ENCODE measurements around the gene TBRG4.
A peak's percentile ranks its signal among the peaks of the same experiment; 100 is the strongest.

TBRG4 gene

GRCh38 chr7:45089341-45089891, 22.1 kb downstream of the TBRG4 start:
- Histone ChIP-seq H3K4me1 (ENCODE audit: control insufficient read depth, insufficient read depth, low read length) (peaks cover 5% of the 10 kb centered on the region), H3K27ac (ENCODE audit: low read length) (no peak overlapping the region), H3K36me3 (ENCODE audit: control insufficient read depth, insufficient read depth, low read length) (no peaks in the 10 kb centered on the region), H3K9me3 (ENCODE audit: control insufficient read depth, insufficient read depth, low read length) (no peaks in the 10 kb centered on the region), H3K4me3 (ENCODE audit: low read length) (peak overlapping the region; percentile 64; the same call in 1 of the 2 replicates), H3K27me3 (ENCODE audit: control insufficient read depth, insufficient read depth, low read length) (no peaks in the 10 kb centered on the region)
- no CpG with 5 or more reads among the region's 22 CpGs for WGBS (ENCODE audit: insufficient coverage, insufficient read length)
- peak; percentile 75 for DNase-seq (ENCODE audit: low read depth, low spot score)

- peak within 1 kb of the TSS; percentile 64; the same call in 1 of the 2 replicates for H3K4me3 ChIP-seq (ENCODE audit: low read length)
- H3K27ac ChIP-seq (ENCODE audit: low read length), result no peak within 1 kb of the TSS
- peaks cover 5% of the 10 kb centered on the region for H3K4me1 ChIP-seq (ENCODE audit: control insufficient read depth, insufficient read depth, low read length)
- no peak for DNase-seq (ENCODE audit: low read depth, low spot score)
- H3K27me3 ChIP-seq (ENCODE audit: control insufficient read depth, insufficient read depth, low read length), result no peaks in the 10 kb centered on the region
- H3K36me3 ChIP-seq (ENCODE audit: control insufficient read depth, insufficient read depth, low read length), result no peaks in the 10 kb centered on the region
- no CpG with 5 or more reads among the region's 50 CpGs for WGBS (ENCODE audit: insufficient coverage, insufficient read length)
- H3K9me3 ChIP-seq (ENCODE audit: control insufficient read depth, insufficient read depth, low read length), result no peaks in the 10 kb centered on the region
Observed at GRCh38 chr7:45088821-45089340, 22.6 kb downstream of the TBRG4 start, which contains the start of gene NACAD. NACAD (minus strand) TSS chr7:45088969; CDS start chr7:45088894, 75 bp downstream.

- WGBS (ENCODE audit: insufficient coverage, insufficient read length), result no CpG with 5 or more reads among the region's 29 CpGs
- DNase-seq (ENCODE audit: low read depth, low spot score), result no peak
- Histone ChIP-seq H3K27ac (ENCODE audit: low read length) (no peak overlapping the region), H3K27me3 (ENCODE audit: control insufficient read depth, insufficient read depth, low read length) (no peaks in the 10 kb centered on the region), H3K4me3 (ENCODE audit: low read length) (peak overlapping the region; percentile 11; the same call in 1 of the 2 replicates), H3K4me1 (ENCODE audit: control insufficient read depth, insufficient read depth, low read length) (peaks cover 5% of the 10 kb centered on the region), H3K9me3 (ENCODE audit: control insufficient read depth, insufficient read depth, low read length) (no peaks in the 10 kb centered on the region), H3K36me3 (ENCODE audit: control insufficient read depth, insufficient read depth, low read length) (no peaks in the 10 kb centered on the region)
Observed at GRCh38 chr7:45088146-45088701, 23.3 kb downstream of the TBRG4 start.

GRCh38 chr7:45087301-45088145, 24.0 kb downstream of the TBRG4 start:
- WGBS (ENCODE audit: insufficient coverage, insufficient read length), result no CpG with 5 or more reads among the region's 6 CpGs

GRCh38 chr7:45086331-45087065, 25.0 kb downstream of the TBRG4 start:
- H3K9me3 ChIP-seq (ENCODE audit: control insufficient read depth, insufficient read depth, low read length), result no peaks in the 10 kb centered on the region
- no peaks in the 10 kb centered on the region for H3K4me1 ChIP-seq (ENCODE audit: control insufficient read depth, insufficient read depth, low read length)
- DNase-seq (ENCODE audit: low read depth, low spot score), result no peak
- no peak overlapping the region for H3K27ac ChIP-seq (ENCODE audit: low read length)
- H3K36me3 ChIP-seq (ENCODE audit: control insufficient read depth, insufficient read depth, low read length), result no peaks in the 10 kb centered on the region
- no peak overlapping the region for H3K4me3 ChIP-seq (ENCODE audit: low read length)
- no CpG with 5 or more reads among the region's 15 CpGs for WGBS (ENCODE audit: insufficient coverage, insufficient read length)
- no peaks in the 10 kb centered on the region for H3K27me3 ChIP-seq (ENCODE audit: control insufficient read depth, insufficient read depth, low read length)

More at GRCh38 chr7:45087301-45088145, 24.0 kb downstream of the TBRG4 start:
- peaks cover 3% of the 10 kb centered on the region for H3K4me1 ChIP-seq (ENCODE audit: control insufficient read depth, insufficient read depth, low read length)
- H3K27ac ChIP-seq (ENCODE audit: low read length), result no peak overlapping the region
- no peaks in the 10 kb centered on the region for H3K36me3 ChIP-seq (ENCODE audit: control insufficient read depth, insufficient read depth, low read length)
- no peaks in the 10 kb centered on the region for H3K27me3 ChIP-seq (ENCODE audit: control insufficient read depth, insufficient read depth, low read length)
- no peak overlapping the region for H3K4me3 ChIP-seq (ENCODE audit: low read length)
- no peak for DNase-seq (ENCODE audit: low read depth, low spot score)
- no peaks in the 10 kb centered on the region for H3K9me3 ChIP-seq (ENCODE audit: control insufficient read depth, insufficient read depth, low read length)

- no peaks in the 10 kb centered on the region for H3K27me3 ChIP-seq (ENCODE audit: control insufficient read depth, insufficient read depth, low read length)
- H3K4me1 ChIP-seq (ENCODE audit: control insufficient read depth, insufficient read depth, low read length), result no peaks in the 10 kb centered on the region
- DNase-seq (ENCODE audit: low read depth, low spot score), result no peak
- no peak overlapping the region for H3K4me3 ChIP-seq (ENCODE audit: low read length)
- no peaks in the 10 kb centered on the region for H3K36me3 ChIP-seq (ENCODE audit: control insufficient read depth, insufficient read depth, low read length)
- no peaks in the 10 kb centered on the region for H3K9me3 ChIP-seq (ENCODE audit: control insufficient read depth, insufficient read depth, low read length)
- no CpG with 5 or more reads among the region's 23 CpGs for WGBS (ENCODE audit: insufficient coverage, insufficient read length)
- H3K27ac ChIP-seq (ENCODE audit: low read length), result no peak overlapping the region
Observed at GRCh38 chr7:45085619-45086200, 25.8 kb downstream of the TBRG4 start.

GRCh38 chr7:45084901-45085618, 26.4 kb downstream of the TBRG4 start:
- Histone ChIP-seq H3K9me3 (ENCODE audit: control insufficient read depth, insufficient read depth, low read length) (no peaks in the 10 kb centered on the region), H3K27ac (ENCODE audit: low read length) (no peak overlapping the region), H3K4me1 (ENCODE audit: control insufficient read depth, insufficient read depth, low read length) (no peaks in the 10 kb centered on the region), H3K4me3 (ENCODE audit: low read length) (no peak overlapping the region), H3K36me3 (ENCODE audit: control insufficient read depth, insufficient read depth, low read length) (no peaks in the 10 kb centered on the region), H3K27me3 (ENCODE audit: control insufficient read depth, insufficient read depth, low read length) (no peaks in the 10 kb centered on the region)
- WGBS (ENCODE audit: insufficient coverage, insufficient read length), result no CpG with 5 or more reads among the region's 24 CpGs
- DNase-seq (ENCODE audit: low read depth, low spot score), result no peak

GRCh38 chr7:45084336-45084735, 27.2 kb downstream of the TBRG4 start:
- Histone ChIP-seq H3K9me3 (ENCODE audit: control insufficient read depth, insufficient read depth, low read length) (no peaks in the 10 kb centered on the region), H3K36me3 (ENCODE audit: control insufficient read depth, insufficient read depth, low read length) (no peaks in the 10 kb centered on the region), H3K4me3 (ENCODE audit: low read length) (no peak overlapping the region), H3K27me3 (ENCODE audit: control insufficient read depth, insufficient read depth, low read length) (no peaks in the 10 kb centered on the region), H3K27ac (ENCODE audit: low read length) (no peak overlapping the region), H3K4me1 (ENCODE audit: control insufficient read depth, insufficient read depth, low read length) (no peaks in the 10 kb centered on the region)
- WGBS (ENCODE audit: insufficient coverage, insufficient read length), result no CpG with 5 or more reads among the region's 5 CpGs
- no peak for DNase-seq (ENCODE audit: low read depth, low spot score)

- H3K27ac ChIP-seq (ENCODE audit: low read length), result no peak overlapping the region
Observed at GRCh38 chr7:45082831-45083331, 28.6 kb downstream of the TBRG4 start.

More at GRCh38 chr7:45082831-45083331, 28.6 kb downstream of the TBRG4 start:
- no CpG with 5 or more reads among the region's 10 CpGs for WGBS (ENCODE audit: insufficient coverage, insufficient read length)
- Histone ChIP-seq H3K9me3 (ENCODE audit: control insufficient read depth, insufficient read depth, low read length) (no peaks in the 10 kb centered on the region), H3K4me1 (ENCODE audit: control insufficient read depth, insufficient read depth, low read length) (no peaks in the 10 kb centered on the region), H3K4me3 (ENCODE audit: low read length) (no peak overlapping the region), H3K27me3 (ENCODE audit: control insufficient read depth, insufficient read depth, low read length) (no peaks in the 10 kb centered on the region), H3K36me3 (ENCODE audit: control insufficient read depth, insufficient read depth, low read length) (no peaks in the 10 kb centered on the region)
- no peak for DNase-seq (ENCODE audit: low read depth, low spot score)
